ENCODE data around the gene CDC42BPB.

The CDC42BPB gene

GRCh38 chr14:103045371-103045869, 11.9 kb downstream of the CDC42BPB start:
- Histone ChIP-seq H2BK120ac (ENCODE audit: low read depth, low read length) (no peak overlapping the region), H3K9ac (ENCODE audit: low read depth, low read length, poor library complexity) (no peak overlapping the region), H4K8ac (ENCODE audit: low read depth, low read length) (no peak overlapping the region), H3K4me3 (ENCODE audit: low read length in 2 of 2) (no peak overlapping the region), H3K23ac (ENCODE audit: low read depth, low read length, poor library complexity) (no peak overlapping the region), H3K4ac (ENCODE audit: low read length) (no peak overlapping the region), H3K36me3 (replicated peaks in 1 of 2; ENCODE audit: control insufficient read depth in 2 of 2, insufficient read depth in 2 of 2, low read length in 2 of 2) (peaks cover 7 to 27% of the 10 kb centered on the region in 2 donors), H3K14ac (ENCODE audit: low read length) (no peak overlapping the region), H3K79me1 (ENCODE audit: low read depth, low read length) (peaks cover 11% of the 10 kb centered on the region), H2BK15ac (ENCODE audit: low read length) (no peak overlapping the region), H3K4me2 (ENCODE audit: insufficient read depth, low read length, poor library complexity, severe bottlenecking) (no peak overlapping the region), H2AK5ac (ENCODE audit: low read depth, low read length) (no peak overlapping the region), H3K27ac (replicated peaks; ENCODE audit: low read length) (no peak overlapping the region), H2BK12ac (ENCODE audit: low read length) (no peak overlapping the region), H2BK5ac (ENCODE audit: low read length) (no peak overlapping the region), H3K18ac (ENCODE audit: low read length) (no peak overlapping the region), H3K4me1 (ENCODE audit: control insufficient read depth in 2 of 2, insufficient read depth in 1 of 2, low read depth in 1 of 2, low read length in 2 of 2) (peaks cover 6 to 10% of the 10 kb centered on the region in 2 donors), H3K27me3 (ENCODE audit: control insufficient read depth in 3 of 3, insufficient read depth in 3 of 3, low read depth in 1 of 3, low read length in 3 of 3) (no peaks in the 10 kb centered on the region), H3K9me3 (replicated peaks in 1 of 2; ENCODE audit: control insufficient read depth in 2 of 2, insufficient read depth in 1 of 2, low read depth in 1 of 2, low read length in 2 of 2) (peaks cover 8 to 23% of the 10 kb centered on the region in 2 donors), H2AFZ (ENCODE audit: low read length) (no peak overlapping the region), H4K91ac (ENCODE audit: low read depth, low read length, poor library complexity) (no peak overlapping the region)
- DNase-seq (ENCODE audit: low spot score) = no peak
- no CpG with 5 or more reads among the region's 15 CpGs for WGBS, 2 donors (ENCODE audit: extremely low coverage in 2 of 2, insufficient read length in 2 of 2, insufficient replicate concordance in 1 of 2)

DNA sequence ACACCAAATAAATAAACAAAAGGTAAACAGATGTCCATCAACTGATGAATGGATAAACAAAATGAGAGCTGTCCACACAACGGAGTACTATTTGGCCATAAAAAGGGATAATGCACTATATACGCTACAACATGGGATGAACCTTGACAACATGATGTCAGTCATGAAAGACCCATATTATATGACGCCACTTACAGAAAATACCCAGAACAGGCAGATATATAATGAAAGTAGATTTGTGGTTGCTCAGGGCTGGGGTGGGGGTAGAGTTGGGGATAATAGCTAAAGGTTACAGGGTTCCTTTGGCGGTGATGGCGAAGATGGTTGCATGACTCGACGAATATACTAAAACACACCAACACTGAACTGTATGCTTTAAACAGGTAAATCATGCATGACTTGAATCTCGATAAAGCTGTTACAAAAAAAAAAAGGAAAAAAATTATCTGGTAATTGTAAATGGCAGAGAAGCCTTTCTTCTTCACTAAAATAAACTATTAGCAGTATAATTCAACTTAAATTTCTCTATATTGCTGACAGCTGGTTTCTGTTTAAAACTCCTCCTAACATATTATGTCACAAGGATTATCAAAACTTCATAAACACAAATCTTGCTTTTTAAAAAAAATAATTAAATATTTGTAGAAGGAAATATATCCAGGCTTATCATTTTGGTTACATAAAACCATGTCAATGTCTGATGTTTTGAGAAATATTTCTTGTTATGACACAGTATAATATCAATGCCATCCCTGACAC, 13.9 kb downstream of the CDC42BPB start:
- H2BK120ac ChIP-seq (ENCODE audit: low read depth, low read length) = no peak overlapping the region
- H3K4ac ChIP-seq (ENCODE audit: low read length) = no peak overlapping the region
- no peak overlapping the region for H3K18ac ChIP-seq (ENCODE audit: low read length)
- DNase-seq (ENCODE audit: low spot score) = no peak
- peaks cover 6 to 10% of the 10 kb centered on the region in 2 donors for H3K4me1 ChIP-seq (ENCODE audit: control insufficient read depth in 2 of 2, insufficient read depth in 1 of 2, low read depth in 1 of 2, low read length in 2 of 2)
- H3K4me2 ChIP-seq (ENCODE audit: insufficient read depth, low read length, poor library complexity, severe bottlenecking) = no peak overlapping the region
- no peak overlapping the region for H3K23ac ChIP-seq (ENCODE audit: low read depth, low read length, poor library complexity)
- peaks cover 8 to 23% of the 10 kb centered on the region in 2 donors for H3K9me3 ChIP-seq (replicated peaks in 1 of 2; ENCODE audit: control insufficient read depth in 2 of 2, insufficient read depth in 1 of 2, low read depth in 1 of 2, low read length in 2 of 2)
- no peak overlapping the region for H3K4me3 ChIP-seq (ENCODE audit: low read length in 2 of 2)
- no CpG with 5 or more reads among the region's 8 CpGs for WGBS, 2 donors (ENCODE audit: extremely low coverage in 2 of 2, insufficient read length in 2 of 2, insufficient replicate concordance in 1 of 2)
- no peak overlapping the region for H3K9ac ChIP-seq (ENCODE audit: low read depth, low read length, poor library complexity)
- peaks cover 11% of the 10 kb centered on the region for H3K79me1 ChIP-seq (ENCODE audit: low read depth, low read length)
- H3K14ac ChIP-seq (ENCODE audit: low read length) = no peak overlapping the region
- no peak overlapping the region for H2BK5ac ChIP-seq (ENCODE audit: low read length)
- no peaks in the 10 kb centered on the region for H3K27me3 ChIP-seq (ENCODE audit: control insufficient read depth in 3 of 3, insufficient read depth in 3 of 3, low read depth in 1 of 3, low read length in 3 of 3)
- H4K8ac ChIP-seq (ENCODE audit: low read depth, low read length) = no peak overlapping the region
- H2BK15ac ChIP-seq (ENCODE audit: low read length) = no peak overlapping the region
- H3K36me3 ChIP-seq (replicated peaks in 1 of 2; ENCODE audit: control insufficient read depth in 2 of 2, insufficient read depth in 2 of 2, low read length in 2 of 2) = peaks cover 7 to 27% of the 10 kb centered on the region in 2 donors
- H4K91ac ChIP-seq (ENCODE audit: low read depth, low read length, poor library complexity) = no peak overlapping the region
- no peak overlapping the region for H2BK12ac ChIP-seq (ENCODE audit: low read length)
- H2AK5ac ChIP-seq (ENCODE audit: low read depth, low read length) = no peak overlapping the region
- H3K27ac ChIP-seq (replicated peaks; ENCODE audit: low read length) = no peak overlapping the region
- H2AFZ ChIP-seq (ENCODE audit: low read length) = no peak overlapping the region

GRCh38 chr14:103041464-103041863, 15.9 kb downstream of the CDC42BPB start:
- Histone ChIP-seq H3K27me3 (ENCODE audit: control insufficient read depth in 3 of 3, insufficient read depth in 3 of 3, low read depth in 1 of 3, low read length in 3 of 3) (no peaks in the 10 kb centered on the region), H3K4me3 (ENCODE audit: low read length in 2 of 2) (no peak overlapping the region), H2AFZ (ENCODE audit: low read length) (no peak overlapping the region), H3K14ac (ENCODE audit: low read length) (peak overlapping the region; percentile 56), H3K9me3 (replicated peaks in 1 of 2; ENCODE audit: control insufficient read depth in 2 of 2, insufficient read depth in 1 of 2, low read depth in 1 of 2, low read length in 2 of 2) (peaks cover 8 to 23% of the 10 kb centered on the region in 2 donors), H3K4ac (ENCODE audit: low read length) (no peak overlapping the region), H2AK5ac (ENCODE audit: low read depth, low read length) (no peak overlapping the region), H4K8ac (ENCODE audit: low read depth, low read length) (no peak overlapping the region), H3K4me2 (ENCODE audit: insufficient read depth, low read length, poor library complexity, severe bottlenecking) (no peak overlapping the region), H3K27ac (replicated peaks; ENCODE audit: low read length) (no peak overlapping the region), H3K4me1 (ENCODE audit: control insufficient read depth in 2 of 2, insufficient read depth in 1 of 2, low read depth in 1 of 2, low read length in 2 of 2) (peaks cover 6 to 10% of the 10 kb centered on the region in 2 donors), H3K23ac (ENCODE audit: low read depth, low read length, poor library complexity) (peak overlapping the region; percentile 98), H3K36me3 (replicated peaks in 1 of 2; ENCODE audit: control insufficient read depth in 2 of 2, insufficient read depth in 2 of 2, low read length in 2 of 2) (peaks cover 7 to 27% of the 10 kb centered on the region in 2 donors), H3K9ac (ENCODE audit: low read depth, low read length, poor library complexity) (no peak overlapping the region), H2BK5ac (ENCODE audit: low read length) (peak overlapping the region; percentile 66), H4K91ac (ENCODE audit: low read depth, low read length, poor library complexity) (no peak overlapping the region), H2BK12ac (ENCODE audit: low read length) (no peak overlapping the region), H2BK15ac (ENCODE audit: low read length) (peak overlapping the region; percentile 37), H2BK120ac (ENCODE audit: low read depth, low read length) (no peak overlapping the region), H3K79me1 (ENCODE audit: low read depth, low read length) (peaks cover 16% of the 10 kb centered on the region), H3K18ac (ENCODE audit: low read length) (no peak overlapping the region)
- no CpG with 5 or more reads among the region's 20 CpGs for WGBS, 2 donors (ENCODE audit: extremely low coverage in 2 of 2, insufficient read length in 2 of 2, insufficient replicate concordance in 1 of 2)
- DNase-seq (ENCODE audit: low spot score) = no peak

DNA sequence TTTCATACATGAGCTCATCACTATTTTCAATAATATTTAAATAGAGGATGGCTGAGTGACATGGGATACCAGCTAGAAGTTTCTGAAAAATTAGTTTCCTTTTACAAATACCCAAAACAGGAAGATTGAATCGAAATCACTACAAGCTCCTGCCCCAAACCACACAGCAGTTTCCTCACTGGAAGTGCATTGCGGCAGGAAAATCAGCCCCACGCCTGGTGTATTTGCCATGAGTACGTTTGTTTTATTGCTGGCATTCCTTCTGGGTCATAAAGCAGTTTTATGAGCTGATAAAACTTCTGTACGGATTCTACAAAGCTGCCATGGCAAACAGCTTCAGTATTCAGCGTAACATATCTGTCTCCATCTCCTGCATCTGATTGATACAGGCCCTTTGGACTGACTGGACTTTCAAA, 23.7 kb downstream of the CDC42BPB start:
- H2AK5ac ChIP-seq (ENCODE audit: low read depth, low read length) = no peak overlapping the region
- no peak for DNase-seq (ENCODE audit: low spot score)
- no peak overlapping the region for H4K8ac ChIP-seq (ENCODE audit: low read depth, low read length)
- no peaks in the 10 kb centered on the region for H3K36me3 ChIP-seq (replicated peaks in 1 of 2; ENCODE audit: control insufficient read depth in 2 of 2, insufficient read depth in 2 of 2, low read length in 2 of 2)
- H2BK120ac ChIP-seq (ENCODE audit: low read depth, low read length) = no peak overlapping the region
- H2BK15ac ChIP-seq (ENCODE audit: low read length) = no peak overlapping the region
- no peak overlapping the region for H3K4ac ChIP-seq (ENCODE audit: low read length)
- H3K23ac ChIP-seq (ENCODE audit: low read depth, low read length, poor library complexity) = no peak overlapping the region
- no peak overlapping the region for H3K14ac ChIP-seq (ENCODE audit: low read length)
- no peak overlapping the region for H4K91ac ChIP-seq (ENCODE audit: low read depth, low read length, poor library complexity)
- peaks cover 13% of the 10 kb centered on the region for H3K79me1 ChIP-seq (ENCODE audit: low read depth, low read length)
- no peak overlapping the region for H2AFZ ChIP-seq (ENCODE audit: low read length)
- H3K27me3 ChIP-seq (ENCODE audit: control insufficient read depth in 3 of 3, insufficient read depth in 3 of 3, low read depth in 1 of 3, low read length in 3 of 3) = no peaks in the 10 kb centered on the region
- no peak overlapping the region for H2BK5ac ChIP-seq (ENCODE audit: low read length)
- no peak overlapping the region for H3K18ac ChIP-seq (ENCODE audit: low read length)
- peaks cover 0 to 2% of the 10 kb centered on the region in 2 donors for H3K9me3 ChIP-seq (replicated peaks in 1 of 2; ENCODE audit: control insufficient read depth in 2 of 2, insufficient read depth in 1 of 2, low read depth in 1 of 2, low read length in 2 of 2)
- H2BK12ac ChIP-seq (ENCODE audit: low read length) = no peak overlapping the region
- no peak overlapping the region for H3K27ac ChIP-seq (replicated peaks; ENCODE audit: low read length)
- no peak overlapping the region for H3K4me3 ChIP-seq (ENCODE audit: low read length in 2 of 2)
- no peak overlapping the region for H3K9ac ChIP-seq (ENCODE audit: low read depth, low read length, poor library complexity)
- no CpG with 5 or more reads among the region's 6 CpGs for WGBS, 2 donors (ENCODE audit: extremely low coverage in 2 of 2, insufficient read length in 2 of 2, insufficient replicate concordance in 1 of 2)
- no peak overlapping the region for H3K4me2 ChIP-seq (ENCODE audit: insufficient read depth, low read length, poor library complexity, severe bottlenecking)
- no peaks in the 10 kb centered on the region for H3K4me1 ChIP-seq (ENCODE audit: control insufficient read depth in 2 of 2, insufficient read depth in 1 of 2, low read depth in 1 of 2, low read length in 2 of 2)

Measured in neuronal stem cell (in vitro differentiated cells).